CD4-positive, alpha-beta T cell treated with Interleukin-6 at 100 ng/mL for 8 hours (primary cell): ENCODE data around the gene ATG5.
A peak's percentile ranks its signal among the peaks of the same experiment; 100 is the strongest.

Experiments
- DNase-seq: peaks from one replicate; pipeline ENCODE4 v3.0.0-alpha.2; 2020; ENCODE audit warnings: mixed read lengths, low spot score

Gene ATG5

DNA sequence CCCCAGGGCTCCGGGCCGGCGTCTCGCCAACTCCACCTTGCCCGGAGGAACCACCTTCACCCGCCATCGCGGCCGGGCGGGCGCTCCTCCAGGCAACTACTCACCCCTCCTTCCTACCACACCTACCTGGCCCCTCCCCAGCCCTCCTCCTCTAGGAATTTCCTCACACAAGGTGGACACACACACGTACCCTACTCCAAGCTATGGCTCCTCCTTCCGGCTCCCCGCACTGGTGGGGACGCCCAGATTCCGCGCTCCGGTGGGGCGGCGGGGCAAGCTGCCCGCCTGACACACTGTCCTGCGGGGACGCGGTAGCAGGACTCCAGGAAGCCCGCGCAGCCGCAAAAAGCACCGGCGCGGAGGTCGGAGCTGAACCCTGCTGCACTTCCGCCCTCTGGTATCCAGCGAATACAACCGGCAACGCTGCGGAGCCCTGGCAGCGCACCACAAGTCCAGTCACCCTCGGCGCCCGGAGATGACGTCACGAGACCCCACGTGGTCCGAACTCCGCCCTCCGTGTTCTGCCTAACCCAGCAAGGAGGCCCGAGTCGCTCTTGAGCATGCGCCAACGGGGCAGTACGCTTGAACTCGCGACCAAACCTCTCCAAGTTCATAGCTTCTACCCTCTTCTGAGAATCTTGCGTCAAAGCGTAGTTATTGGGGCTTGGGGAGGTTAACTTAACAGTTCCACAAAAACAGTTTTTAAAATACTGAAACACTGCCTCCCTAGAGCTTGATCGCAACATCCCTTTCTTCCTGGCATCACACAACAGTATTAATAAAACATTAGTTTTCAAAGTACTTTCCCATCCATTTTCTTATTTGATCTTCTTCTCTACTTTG is at the start of gene ATG5:
Gene ATG5 (minus strand): TSS at position 425 of the 843 bp plus-strand sequence. CDS start 9,552 bp downstream, outside the sequence.
- peak; percentile 100 for DNase-seq

DNA sequence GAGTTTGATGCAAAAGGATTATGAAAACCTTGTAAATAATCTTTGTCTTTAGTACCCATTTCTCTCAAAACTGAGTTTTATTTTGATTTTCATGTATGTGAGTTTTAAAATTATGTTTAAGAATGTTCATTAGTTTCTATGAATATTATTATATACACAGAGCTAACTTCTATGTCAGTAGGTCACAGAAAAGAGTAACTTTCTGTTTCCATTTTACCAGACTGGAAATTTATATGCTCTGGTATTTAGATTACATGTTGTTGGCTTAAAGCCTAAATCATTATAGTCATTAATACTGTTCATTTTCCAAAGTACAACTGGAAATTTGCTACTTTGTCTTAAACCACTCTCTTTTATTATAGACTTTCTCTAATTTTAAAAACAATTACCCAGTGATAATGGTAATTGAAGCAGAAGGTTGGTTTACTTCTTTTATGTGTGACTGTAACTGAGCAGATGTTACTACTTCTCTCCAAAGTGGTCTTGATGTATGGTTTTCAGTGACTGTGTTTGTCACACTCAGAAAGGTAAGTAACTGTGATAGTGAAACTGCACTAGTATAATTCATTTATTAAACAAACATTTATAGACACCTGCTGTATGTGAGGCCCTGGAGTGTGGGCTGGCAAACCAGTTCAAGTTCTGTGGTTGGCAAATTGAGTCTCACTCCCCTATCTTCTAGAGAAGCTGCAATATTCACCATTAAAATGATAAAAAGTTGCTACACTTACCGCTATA is 48.1 kb upstream of the ATG5 start:
- DNase-seq = no peak

DNA sequence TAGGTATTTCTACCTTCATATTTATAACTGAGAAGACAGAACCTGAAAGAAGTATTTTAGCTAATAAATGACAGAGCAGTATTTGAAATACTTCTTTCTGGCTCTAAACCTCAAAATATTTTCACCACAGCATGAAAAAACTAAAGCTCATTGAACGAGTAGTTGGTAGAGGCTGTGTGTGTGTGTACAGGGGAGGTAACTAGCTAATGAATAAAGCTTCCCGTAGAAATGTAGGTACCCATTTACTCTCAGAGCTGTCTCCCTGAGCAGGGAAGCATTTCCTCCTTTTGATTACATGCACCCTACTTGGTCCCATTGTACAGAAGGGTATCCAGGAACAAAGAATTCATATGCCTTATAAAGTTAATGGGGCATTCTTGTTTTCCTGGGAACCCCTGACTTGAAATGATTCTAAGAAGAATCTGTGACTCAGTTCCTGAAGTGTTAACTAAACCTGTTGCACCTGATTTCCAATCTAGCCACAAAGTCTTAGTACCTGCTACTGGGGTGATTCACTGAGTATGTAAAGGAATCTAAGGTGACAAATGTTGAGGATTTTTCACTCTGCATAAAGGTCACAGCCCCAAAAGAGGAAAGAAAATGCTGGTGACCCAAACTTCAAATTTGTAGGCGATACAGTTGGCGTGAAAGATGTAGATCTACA is 47.4 kb upstream of the ATG5 start:
- DNase-seq = no peak

DNA sequence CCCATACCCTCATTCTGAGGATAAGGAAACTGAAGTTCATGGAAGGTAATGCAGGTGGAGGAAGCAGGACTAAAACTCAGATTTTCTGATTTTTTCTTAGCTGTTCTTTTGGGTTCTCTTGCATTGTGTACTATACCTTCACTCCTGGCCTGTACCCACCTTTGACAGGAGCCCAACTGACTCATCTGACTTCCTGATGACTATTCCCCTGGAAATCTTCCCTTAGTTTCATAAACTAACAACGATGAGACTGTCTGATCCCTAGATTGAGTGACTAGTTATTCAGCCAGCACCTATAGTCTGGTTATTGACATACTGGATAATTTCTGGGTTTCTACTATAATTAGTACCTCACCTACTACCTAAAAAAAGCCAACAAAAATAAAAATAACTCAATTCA is 45.1 kb upstream of the ATG5 start:
- DNase-seq = no peak

DNA sequence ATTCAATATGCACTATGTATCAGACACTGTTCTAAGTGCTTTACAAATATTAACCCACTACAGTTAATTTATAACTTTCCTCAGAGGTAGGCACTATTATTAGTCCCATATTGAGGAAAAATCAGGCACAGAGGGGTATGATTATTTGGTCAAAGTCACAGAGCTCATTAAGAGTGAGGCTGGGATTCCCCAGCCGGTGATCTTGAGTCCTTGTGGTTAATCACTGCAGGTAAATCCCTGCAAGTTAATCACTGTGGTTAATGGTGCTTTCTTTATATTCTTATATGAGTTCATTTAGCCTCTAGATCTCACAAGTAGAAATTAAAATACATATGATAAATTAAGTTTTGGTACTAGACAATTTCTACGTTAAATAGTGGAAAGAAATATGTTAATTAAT is 44.2 kb upstream of the ATG5 start:
- DNase-seq = no peak

DNA sequence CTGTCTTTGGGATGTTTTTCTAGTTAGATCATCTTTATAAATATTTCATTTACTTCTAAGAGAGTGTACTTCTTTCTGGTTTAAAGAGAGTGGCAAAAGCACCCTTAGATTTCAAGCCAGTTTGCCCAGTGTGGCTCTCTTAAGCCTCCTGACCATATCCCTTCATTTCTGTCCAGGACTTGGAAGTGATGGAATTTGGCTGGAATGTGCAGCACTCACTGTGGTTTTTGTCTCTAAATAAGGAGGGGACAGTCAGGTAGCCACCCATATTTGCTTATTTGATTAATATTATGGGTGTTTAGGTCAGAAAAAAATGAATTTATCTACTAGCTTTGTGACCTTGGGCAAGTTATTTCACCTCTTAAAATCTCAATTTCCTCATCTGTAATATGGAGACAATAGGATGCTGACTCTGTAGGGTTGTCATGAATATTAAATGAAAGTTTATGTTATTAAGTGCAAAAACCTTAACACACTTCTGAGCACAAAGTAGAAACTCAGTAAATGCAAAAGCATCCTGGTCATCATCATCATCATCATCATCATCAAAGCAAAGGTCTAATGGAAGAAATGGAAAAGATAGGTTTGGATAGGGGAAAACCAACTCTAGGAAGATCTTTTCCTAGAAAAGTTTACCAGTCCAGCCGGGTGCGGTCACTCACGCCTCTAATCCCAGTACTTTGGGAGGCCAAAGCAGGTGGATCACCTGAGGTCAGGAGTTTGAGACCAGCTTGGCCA is 38.0 kb upstream of the ATG5 start:
- DNase-seq = no peak

DNA sequence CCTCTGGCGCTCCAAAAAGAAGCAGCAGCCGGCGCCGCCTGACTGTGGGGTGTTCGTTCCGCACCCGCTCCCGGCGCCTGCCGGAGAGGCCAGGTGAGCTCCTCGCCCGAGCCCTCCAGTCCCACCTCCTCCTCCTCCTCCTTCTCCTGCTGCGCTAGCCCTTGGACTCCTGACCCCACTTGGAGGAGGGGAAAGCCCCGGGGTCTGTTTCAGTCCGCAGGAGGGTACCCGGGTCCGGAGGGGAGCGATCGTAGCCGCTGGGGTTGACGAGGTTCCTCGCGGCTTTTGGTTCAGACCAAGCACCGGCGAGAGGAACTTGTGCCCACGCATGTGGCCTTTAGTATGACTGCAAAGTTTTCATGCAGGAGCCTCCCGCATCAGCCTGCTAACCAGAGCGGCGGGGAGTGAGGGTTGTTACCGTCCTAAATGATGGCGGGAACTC is 35.5 kb upstream of the ATG5 start:
- DNase-seq = peak; percentile 2

DNA sequence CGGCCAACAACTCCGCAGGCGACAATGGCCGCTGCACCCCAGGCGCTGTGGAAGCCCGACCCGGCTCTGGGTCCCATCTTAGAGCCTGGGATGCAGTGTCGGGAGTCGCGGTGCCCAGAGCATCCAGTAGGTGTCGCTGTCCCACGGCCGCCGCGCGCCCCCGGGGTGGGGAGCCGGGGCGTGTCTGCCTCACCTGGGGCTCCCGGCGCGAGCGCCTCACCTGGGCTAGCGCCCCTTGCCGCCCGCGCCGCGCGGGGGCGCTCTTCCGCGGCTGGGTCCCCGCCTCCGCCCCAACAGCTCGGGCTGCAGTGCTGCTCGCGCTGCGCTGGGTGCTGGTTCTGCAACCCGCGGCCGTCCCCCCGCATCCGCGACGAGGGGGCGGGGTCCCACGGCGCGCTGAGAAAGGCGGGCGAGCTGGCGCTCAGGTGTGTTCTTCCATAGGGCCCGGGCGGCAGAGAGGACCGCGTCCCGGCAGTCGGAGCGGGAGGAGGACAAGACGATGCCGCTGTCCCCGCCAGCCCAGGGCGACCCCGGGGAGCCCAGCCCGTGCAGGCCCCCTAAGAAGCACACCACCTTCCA is 34.9 kb upstream of the ATG5 start, which contains the start of gene CRYBG1:
Gene CRYBG1 (plus strand): TSS at position 308 of the 579 bp plus-strand sequence. CDS start 192 bp downstream, at position 500.
- DNase-seq = peak; percentile 54

DNA sequence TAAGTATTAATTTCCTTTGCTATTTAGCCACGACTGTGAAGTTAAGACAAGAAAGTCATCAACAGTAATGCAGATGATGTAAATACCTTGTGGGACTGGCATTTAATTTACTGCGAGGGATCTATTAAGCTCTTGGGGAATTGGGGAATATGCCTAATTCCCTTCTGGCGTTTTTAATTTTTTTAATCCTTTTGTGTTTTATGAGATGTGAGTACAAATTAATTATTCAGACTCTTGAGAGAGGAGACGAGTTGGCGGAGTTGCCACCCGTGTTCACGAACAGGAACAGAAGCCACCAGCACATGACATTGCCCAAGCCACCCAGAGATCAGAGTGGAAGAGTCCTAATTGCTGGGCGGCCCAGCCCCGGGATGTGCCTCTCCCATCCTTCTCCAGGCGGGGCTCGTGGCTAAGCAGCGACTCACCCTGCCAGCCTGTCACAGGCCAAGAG is 34.4 kb upstream of the ATG5 start:
- DNase-seq = no peak

DNA sequence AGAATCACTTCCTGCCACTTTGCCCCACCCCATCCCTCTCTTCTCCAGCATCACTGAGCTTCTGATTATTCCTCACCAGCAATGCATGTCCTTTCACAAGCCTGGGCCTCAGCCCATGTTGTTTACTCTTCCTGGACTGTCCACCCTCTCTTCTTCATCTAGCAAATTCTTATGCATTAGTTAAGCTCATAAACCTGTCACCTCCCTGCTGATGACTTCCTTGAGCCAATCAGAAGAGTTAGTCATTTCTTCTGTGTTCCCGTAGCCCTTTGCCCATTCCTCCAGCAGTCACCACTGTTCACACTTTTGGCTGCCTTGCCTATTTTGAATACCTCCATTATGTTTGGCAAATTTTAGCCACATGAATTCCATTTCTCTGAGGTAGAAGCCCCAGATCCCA is 30.8 kb upstream of the ATG5 start:
- no peak for DNase-seq

DNA sequence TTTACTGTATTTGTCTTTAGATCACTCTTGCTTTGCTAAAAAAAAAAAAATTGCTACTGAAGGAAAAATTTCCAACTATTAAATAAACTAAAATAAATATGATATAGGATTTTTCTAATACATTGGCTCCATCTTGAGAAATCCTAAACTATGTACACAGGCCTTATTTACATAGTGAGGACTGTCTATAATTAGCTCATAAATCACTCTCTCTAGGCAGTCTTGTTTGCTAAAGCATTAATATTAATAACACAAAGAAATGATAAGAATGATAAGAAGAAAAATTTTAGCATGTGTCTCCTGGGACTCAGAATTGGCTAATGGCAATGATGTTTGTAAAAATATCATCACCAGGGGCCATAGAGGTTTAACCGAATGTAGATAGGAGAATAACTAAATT is 21.7 kb upstream of the ATG5 start:
- no peak for DNase-seq

DNA sequence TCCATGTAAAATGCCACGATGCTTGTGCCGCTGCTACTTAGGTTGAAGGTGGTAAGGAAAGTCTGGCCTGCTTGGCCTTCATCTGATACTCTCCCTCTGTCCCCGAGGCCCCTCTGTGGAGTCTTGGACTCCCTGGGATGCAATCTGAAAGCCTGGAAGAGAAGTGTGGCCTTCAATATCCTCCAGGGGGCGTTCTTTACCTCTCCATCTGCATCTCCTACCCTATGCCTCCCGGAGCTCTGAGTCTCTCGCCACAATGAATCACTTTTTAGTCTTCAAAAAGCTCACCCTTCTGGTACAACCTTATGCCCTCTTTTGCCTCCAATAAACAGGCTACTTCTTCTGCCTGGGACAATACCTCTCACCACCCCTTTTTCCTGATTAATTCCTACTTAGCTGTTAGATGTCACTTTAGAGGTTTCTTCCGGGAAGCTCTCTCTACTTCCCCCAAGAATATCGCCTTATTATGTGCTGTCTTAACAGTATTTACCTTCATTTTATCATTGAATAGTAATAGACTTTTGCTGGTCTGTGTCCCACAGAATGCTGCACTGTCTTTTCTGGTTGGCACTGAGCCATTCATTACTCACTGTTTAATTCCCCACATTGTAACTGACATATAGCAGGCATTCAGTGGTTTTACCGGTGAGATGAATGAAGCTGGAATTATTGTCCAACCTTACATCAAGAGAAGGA is 13.9 kb upstream of the ATG5 start:
- peak; percentile 50 for DNase-seq

DNA sequence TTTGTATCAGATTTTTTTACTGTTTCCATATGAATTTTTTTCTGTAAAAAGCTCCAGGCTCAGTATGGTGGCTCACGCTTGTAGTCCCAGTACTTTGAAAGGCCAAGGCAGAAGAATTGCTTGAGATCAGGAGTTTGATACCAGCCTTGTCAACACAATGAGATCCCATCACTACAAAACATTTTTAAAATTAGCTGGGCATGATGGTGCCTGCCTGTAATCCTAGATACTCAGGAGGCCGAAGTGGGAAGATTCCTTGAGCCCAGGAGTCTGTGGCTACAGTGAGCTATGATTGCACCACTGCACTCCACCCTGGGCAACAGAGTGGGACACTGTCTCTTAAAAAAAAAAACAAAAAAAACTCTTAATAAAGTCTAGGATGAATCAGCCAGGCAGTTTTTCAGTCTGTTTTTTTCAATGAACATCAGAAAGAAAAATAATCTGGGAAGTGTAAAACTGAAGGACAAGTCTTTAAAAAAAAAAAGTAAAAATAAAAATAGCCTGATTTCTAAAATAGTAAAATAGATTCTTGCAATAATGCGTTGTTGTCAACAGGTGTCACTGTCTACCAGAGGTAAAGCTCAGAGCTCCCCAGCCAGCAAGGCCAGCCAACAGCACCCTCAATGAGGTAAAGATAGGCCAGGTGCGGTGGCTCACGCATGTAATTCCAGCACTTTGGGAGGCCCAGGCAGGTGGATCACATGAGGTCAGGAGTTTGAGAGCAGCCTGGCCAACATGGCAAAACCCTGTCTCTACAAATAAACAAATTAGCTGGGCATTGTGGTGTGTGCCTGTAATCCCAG is 9.3 kb upstream of the ATG5 start:
- peak; percentile 56 for DNase-seq

DNA sequence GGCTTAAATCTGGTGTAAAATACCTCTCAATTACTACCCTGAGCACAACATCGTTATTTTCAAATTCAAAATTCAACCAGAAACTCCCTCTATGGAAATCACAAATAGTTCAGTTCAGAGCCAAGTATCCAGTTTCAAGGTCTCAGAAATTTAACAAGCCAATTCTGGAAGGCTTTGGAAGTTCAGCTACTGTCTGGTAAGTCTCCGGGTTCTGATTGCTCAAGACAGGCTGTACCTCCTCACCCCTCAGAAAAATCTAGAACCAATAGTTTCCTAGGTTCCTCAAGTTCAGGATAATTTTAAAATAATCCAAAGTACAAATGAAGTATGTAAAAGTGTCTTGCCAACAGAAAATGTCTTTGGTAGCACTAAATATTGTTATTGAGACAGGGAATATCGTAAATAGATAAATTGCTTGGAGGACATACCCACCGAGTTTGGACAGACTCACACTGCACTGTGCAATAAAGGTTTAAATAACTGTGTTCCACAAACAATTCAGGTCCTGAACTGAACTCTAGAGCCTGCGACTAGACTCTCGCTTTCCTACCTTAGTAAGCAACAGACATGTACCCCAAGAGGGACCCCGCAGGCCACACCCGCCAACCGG is 729 bp downstream of the ATG5 start:
- DNase-seq = no peak

DNA sequence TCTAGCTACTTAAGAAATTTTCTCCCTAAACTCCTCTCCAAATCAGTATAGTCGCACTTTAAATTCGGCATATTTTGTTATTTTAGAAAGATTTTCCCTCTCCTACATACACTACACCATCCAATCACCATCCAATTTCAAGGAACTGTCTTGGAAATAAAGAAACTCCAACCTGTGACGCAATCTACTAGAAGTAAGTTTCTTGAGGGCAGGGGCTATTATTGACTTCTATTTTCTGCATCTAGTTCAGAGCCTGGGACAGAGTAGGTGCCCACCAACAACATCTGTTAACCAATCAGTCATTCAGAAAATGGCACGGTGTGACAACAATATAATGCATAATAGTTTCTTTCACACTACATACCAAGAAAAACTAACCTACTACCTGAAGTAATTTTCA is 3.6 kb downstream of the ATG5 start:
- DNase-seq = no peak

DNA sequence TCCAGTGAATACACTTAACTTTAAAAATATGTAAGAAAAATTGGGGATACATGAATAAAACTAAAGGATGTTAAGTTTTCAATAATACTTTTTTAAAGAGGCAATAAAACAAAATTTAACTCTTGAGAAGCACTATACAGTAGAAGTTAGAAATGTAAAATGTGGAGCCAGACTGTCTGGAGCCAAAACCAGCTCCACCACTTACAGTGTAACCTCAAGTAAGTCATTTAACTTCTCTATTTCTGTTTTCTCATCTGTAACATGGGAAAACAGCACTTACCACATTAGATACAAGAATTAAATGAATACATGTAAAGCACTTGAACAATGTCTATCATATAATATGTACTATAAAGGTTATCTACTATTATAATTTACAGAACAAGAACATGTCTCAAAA is 6.7 kb downstream of the ATG5 start:
- no peak for DNase-seq

DNA sequence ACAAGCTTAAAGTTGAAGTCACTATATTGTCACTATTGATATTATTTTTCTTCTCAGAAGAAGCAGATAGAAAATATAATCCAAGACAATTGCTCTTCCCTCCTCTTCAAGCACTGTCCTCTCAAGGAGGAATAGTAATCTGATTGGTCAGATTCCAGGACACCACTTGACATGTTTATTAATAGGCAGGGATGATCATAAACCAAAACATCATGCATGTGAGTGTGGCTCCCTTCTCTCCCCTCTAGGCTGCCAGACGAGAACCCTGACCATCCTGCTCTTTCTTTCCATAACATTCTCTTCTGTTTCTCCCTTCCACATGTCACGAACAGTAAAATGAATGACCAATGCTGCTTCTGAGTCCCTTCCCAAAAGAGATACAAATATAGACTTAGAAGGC is 7.5 kb downstream of the ATG5 start:
- DNase-seq = no peak

DNA sequence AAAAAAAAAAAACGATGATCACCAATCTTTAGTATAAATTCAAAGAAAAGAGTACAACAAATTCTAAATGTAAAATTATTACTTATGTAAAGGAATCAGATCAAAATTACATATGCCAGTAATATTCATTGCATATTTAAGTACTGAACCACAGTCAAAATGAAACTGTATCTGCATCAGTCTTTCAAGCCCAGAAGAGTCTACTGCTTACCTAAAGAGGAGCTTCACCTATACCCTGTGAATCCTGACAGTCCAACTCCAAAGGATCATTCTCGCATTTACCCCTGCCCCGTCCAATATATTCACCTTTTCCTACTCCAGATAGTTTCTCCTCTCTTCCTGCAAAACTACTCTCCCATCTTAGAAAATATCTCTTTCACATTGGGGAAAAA is 9.2 kb downstream of the ATG5 start:
- DNase-seq = no peak

DNA sequence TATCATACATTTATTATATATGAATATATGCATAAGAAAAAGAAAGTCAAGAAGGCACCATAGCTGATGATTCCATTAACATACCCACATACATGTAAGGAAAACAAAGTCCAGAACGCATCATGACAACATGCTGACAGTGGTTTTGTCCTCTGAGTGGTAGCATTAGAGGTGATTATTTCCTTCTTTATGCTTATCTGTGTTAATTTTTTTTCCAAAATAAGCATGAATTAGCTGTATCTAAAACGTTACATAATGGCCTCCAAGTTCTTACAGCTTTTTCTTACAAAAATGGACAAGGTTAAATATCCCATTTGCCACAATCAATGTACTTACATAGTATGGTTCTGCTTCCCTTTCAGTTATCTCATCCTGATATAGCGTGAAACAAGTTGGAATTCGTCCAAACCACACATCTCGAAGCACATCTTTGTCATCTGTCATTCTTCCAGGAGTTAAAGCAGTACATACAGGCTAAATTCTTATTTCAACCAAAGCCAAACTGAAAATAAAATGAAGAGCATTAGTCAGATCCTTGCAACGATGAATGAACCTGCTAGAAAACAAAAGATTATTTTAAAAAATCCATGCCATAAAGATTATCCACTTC is 9.7 kb downstream of the ATG5 start:
- DNase-seq = no peak
